ENCODE data around the gene CHMP4B. TPM values are rescaled to one million over a fixed set of nuclear protein-coding genes. Genes with fewer than 3 reads are reported as not detected.

Gene CHMP4B
- total and polyA plus RNA-seq, 2 donors (not counting 1 experiment from before 2014, with no cell fraction given), result 62.3 to 83.9 TPM

GRCh38 chr20:33896509-33896908 lies 85.4 kb downstream of the CHMP4B start:
- Mint-ChIP-seq H3K27ac (no peak overlapping the region), H3K27me3 (peaks cover 33% of the 10 kb centered on the region), H3K4me1 (no peaks in the 10 kb centered on the region), H3K4me3 (no peak overlapping the region), H3K9me3 (ENCODE audit: insufficient read depth) (no peaks in the 10 kb centered on the region)
- ChIA-PET CTCF (interaction anchor here (0.7 to 2.5 kb wide), 3 partner anchors 18 to 37 kb away, joined by 3 to 9 read pairs (median 5); no protein-coding TSS in a partner anchor), POLR2A (no interaction called here)
- no peak overlapping the region for H3K9ac ChIP-seq (ENCODE audit: low read length)
- no peak overlapping the region for H3K27ac ChIP-seq (ENCODE audit: low read length in 2 of 2)
- H3K4me3 ChIP-seq (ENCODE audit: control extremely low read depth in 1 of 5, extremely low read depth in 1 of 5, insufficient read depth in 1 of 5, low read depth in 2 of 5, low read length in 4 of 5), result no peak overlapping the region
- no peaks in the 10 kb centered on the region for H3K4me1 ChIP-seq (ENCODE audit: control insufficient read depth in 2 of 2, insufficient read depth in 2 of 2, low read length in 2 of 2)
- ATAC-seq (ENCODE audit: low read depth) (no peak), DNase-seq (no peak)
- H3K27me3 ChIP-seq (replicated peaks in 1 of 4; ENCODE audit: control extremely low read depth in 1 of 4, control insufficient read depth in 3 of 4, insufficient read depth in 4 of 4, low read length in 3 of 4), result peaks cover 0 to 12% (median 3%) of the 10 kb centered on the region in 4 experiments
- no peak for TF ChIP-seq EZH2 (IDR thresholded peaks at IDR 0.05; ENCODE audit: borderline replicate concordance, insufficient read depth, low read depth, low read length, poor library complexity, severe bottlenecking)
- TF ChIP-seq CTCF (IDR thresholded peaks at IDR 0.05), result no peak
- peaks cover 0 to 5% (median 0%) of the 10 kb centered on the region in 3 donors for H3K9me3 ChIP-seq (ENCODE audit: control extremely low read depth in 1 of 3, control insufficient read depth in 2 of 3, insufficient read depth in 1 of 3, low read length in 2 of 3)
- intact Hi-C loops (cut with micrococcal nuclease), result no loop called here
- no peaks in the 10 kb centered on the region for H3K36me3 ChIP-seq (replicated peaks in 1 of 2; ENCODE audit: control extremely low read depth in 1 of 2, control insufficient read depth in 1 of 2, extremely low read depth in 1 of 2, insufficient read depth in 2 of 2, low read length in 1 of 2)
- WGBS (ENCODE audit: insufficient coverage), result 67% methylated on average over 2 of the region's 4 CpGs
- no peaks in the 10 kb centered on the region for H4K20me1 ChIP-seq (ENCODE audit: control insufficient read depth, insufficient read depth, low read length, poor library complexity, severe bottlenecking)
- no peaks in the 10 kb centered on the region for H3K79me2 ChIP-seq (ENCODE audit: control insufficient read depth, insufficient read depth, low read length)
- H2AFZ ChIP-seq (ENCODE audit: insufficient read depth, low read depth, low read length, poor library complexity, severe bottlenecking), result no peak overlapping the region
- no peak overlapping the region for H3K4me2 ChIP-seq (replicated peaks; ENCODE audit: low read depth, low read length, poor library complexity, severe bottlenecking)

DNA sequence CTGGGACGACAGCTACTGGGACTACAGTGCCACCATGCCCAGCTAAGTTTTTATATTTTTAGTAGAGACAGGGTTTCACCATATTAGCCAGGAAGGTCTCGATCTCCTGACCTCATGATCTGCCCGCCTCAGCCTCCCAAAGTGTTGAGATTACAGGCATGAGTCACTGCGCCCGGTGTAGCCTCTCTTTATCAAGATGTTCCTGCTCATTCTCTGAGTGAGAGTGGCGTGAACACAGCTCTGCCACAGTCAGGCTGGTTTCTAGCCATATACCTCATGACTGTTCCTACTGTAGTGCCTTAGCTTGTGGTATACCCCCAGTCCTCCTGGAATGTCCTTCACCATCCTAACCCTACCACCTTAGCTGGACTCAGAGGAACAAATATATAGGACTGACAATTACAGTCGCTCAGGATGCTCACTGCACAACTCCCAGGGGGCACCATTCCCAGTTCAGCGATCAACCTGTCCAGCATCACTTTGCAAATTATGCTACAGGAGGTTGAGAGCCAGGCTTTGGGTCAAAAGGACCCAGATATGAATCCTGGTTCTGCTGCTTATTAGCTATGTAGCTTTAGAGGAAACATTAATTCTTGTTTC lies 86.3 kb downstream of the CHMP4B start:
- intact Hi-C loops (cut with micrococcal nuclease), result no loop called here
- Mint-ChIP-seq H3K27me3 (peaks cover 38% of the 10 kb centered on the region), H3K4me3 (no peak overlapping the region), H3K4me1 (no peaks in the 10 kb centered on the region), H3K9me3 (ENCODE audit: insufficient read depth) (no peaks in the 10 kb centered on the region), H3K27ac (no peak overlapping the region)
- H2AFZ ChIP-seq (ENCODE audit: insufficient read depth, low read depth, low read length, poor library complexity, severe bottlenecking), result no peak overlapping the region
- peaks cover 0 to 1% (median 0%) of the 10 kb centered on the region in 3 donors for H3K9me3 ChIP-seq (ENCODE audit: control extremely low read depth in 1 of 3, control insufficient read depth in 2 of 3, insufficient read depth in 1 of 3, low read length in 2 of 3)
- ChIA-PET POLR2A (no interaction called here), CTCF (interaction anchor here (0.6 to 3.0 kb wide), 3 partner anchors 15 to 172 kb away, joined by 3 to 12 read pairs (median 9); no protein-coding TSS in a partner anchor)
- no peak overlapping the region for H3K4me2 ChIP-seq (replicated peaks; ENCODE audit: low read depth, low read length, poor library complexity, severe bottlenecking)
- no peak overlapping the region for H3K27ac ChIP-seq (ENCODE audit: low read length in 2 of 2)
- TF ChIP-seq EZH2 (IDR thresholded peaks at IDR 0.05; ENCODE audit: borderline replicate concordance, insufficient read depth, low read depth, low read length, poor library complexity, severe bottlenecking) (no peak), CTCF (IDR thresholded peaks at IDR 0.05) (no peak)
- H4K20me1 ChIP-seq (ENCODE audit: control insufficient read depth, insufficient read depth, low read length, poor library complexity, severe bottlenecking), result no peaks in the 10 kb centered on the region
- H3K27me3 ChIP-seq (replicated peaks in 1 of 4; ENCODE audit: control extremely low read depth in 1 of 4, control insufficient read depth in 3 of 4, insufficient read depth in 4 of 4, low read length in 3 of 4), result peaks cover 0 to 14% (median 3%) of the 10 kb centered on the region in 4 experiments
- no peaks in the 10 kb centered on the region for H3K36me3 ChIP-seq (replicated peaks in 1 of 2; ENCODE audit: control extremely low read depth in 1 of 2, control insufficient read depth in 1 of 2, extremely low read depth in 1 of 2, insufficient read depth in 2 of 2, low read length in 1 of 2)
- 94% methylated on average over 4 of the region's 8 CpGs for WGBS (ENCODE audit: insufficient coverage)
- ATAC-seq (ENCODE audit: low read depth) (no peak), DNase-seq (no peak)
- H3K4me1 ChIP-seq (ENCODE audit: control insufficient read depth in 2 of 2, insufficient read depth in 2 of 2, low read length in 2 of 2), result no peaks in the 10 kb centered on the region
- no peaks in the 10 kb centered on the region for H3K79me2 ChIP-seq (ENCODE audit: control insufficient read depth, insufficient read depth, low read length)
- no peak overlapping the region for H3K9ac ChIP-seq (ENCODE audit: low read length)
- H3K4me3 ChIP-seq (ENCODE audit: control extremely low read depth in 1 of 5, extremely low read depth in 1 of 5, insufficient read depth in 1 of 5, low read depth in 2 of 5, low read length in 4 of 5), result no peak overlapping the region

All from B cell (primary cell).